ENCODE measurements around the gene RND3.

The RND3 gene

GRCh38 chr2:150441784-150442183, 45.7 kb downstream of the RND3 start:
- H3K4me3 ChIP-seq (ENCODE audit: low read length) = no peak overlapping the region
- no peaks in the 10 kb centered on the region for H3K9me3 ChIP-seq (ENCODE audit: control insufficient read depth, insufficient read depth, low read length)
- no peaks in the 10 kb centered on the region for H3K36me3 ChIP-seq (ENCODE audit: control insufficient read depth, insufficient read depth, low read length)
- DNase-seq (ENCODE audit: low read depth, low spot score) = no peak
- no CpG with 5 or more reads among the region's 2 CpGs for WGBS (ENCODE audit: insufficient coverage, insufficient read length)
- no peak overlapping the region for H3K27ac ChIP-seq (ENCODE audit: low read length)
- no peaks in the 10 kb centered on the region for H3K27me3 ChIP-seq (ENCODE audit: control insufficient read depth, insufficient read depth, low read length)
- no peaks in the 10 kb centered on the region for H3K4me1 ChIP-seq (ENCODE audit: control insufficient read depth, insufficient read depth, low read length)

- H3K27me3 ChIP-seq (ENCODE audit: control insufficient read depth, insufficient read depth, low read length) = no peaks in the 10 kb centered on the region
- no CpG with 5 or more reads among the region's 2 CpGs for WGBS (ENCODE audit: insufficient coverage, insufficient read length)
- H3K4me1 ChIP-seq (ENCODE audit: control insufficient read depth, insufficient read depth, low read length) = no peaks in the 10 kb centered on the region
- H3K27ac ChIP-seq (ENCODE audit: low read length) = no peak overlapping the region
- H3K4me3 ChIP-seq (ENCODE audit: low read length) = no peak overlapping the region
- no peaks in the 10 kb centered on the region; the same call in 1 of the 2 replicates for H3K9me3 ChIP-seq (ENCODE audit: control insufficient read depth, insufficient read depth, low read length)
- H3K36me3 ChIP-seq (ENCODE audit: control insufficient read depth, insufficient read depth, low read length) = no peaks in the 10 kb centered on the region
- no peak for DNase-seq (ENCODE audit: low read depth, low spot score)
Observed at GRCh38 chr2:150441226-150441625, 46.2 kb downstream of the RND3 start.

GRCh38 chr2:150438654-150439053, 48.8 kb downstream of the RND3 start:
- 100% methylated on average over 1 of the region's 2 CpGs for WGBS (ENCODE audit: insufficient coverage, insufficient read length)
- Histone ChIP-seq H3K4me1 (ENCODE audit: control insufficient read depth, insufficient read depth, low read length) (no peaks in the 10 kb centered on the region), H3K4me3 (ENCODE audit: low read length) (no peak overlapping the region), H3K27me3 (ENCODE audit: control insufficient read depth, insufficient read depth, low read length) (no peaks in the 10 kb centered on the region), H3K9me3 (ENCODE audit: control insufficient read depth, insufficient read depth, low read length) (peaks cover 3% of the 10 kb centered on the region; the same call in 1 of the 2 replicates), H3K27ac (ENCODE audit: low read length) (no peak overlapping the region), H3K36me3 (ENCODE audit: control insufficient read depth, insufficient read depth, low read length) (no peaks in the 10 kb centered on the region)
- DNase-seq (ENCODE audit: low read depth, low spot score) = no peak

DNA sequence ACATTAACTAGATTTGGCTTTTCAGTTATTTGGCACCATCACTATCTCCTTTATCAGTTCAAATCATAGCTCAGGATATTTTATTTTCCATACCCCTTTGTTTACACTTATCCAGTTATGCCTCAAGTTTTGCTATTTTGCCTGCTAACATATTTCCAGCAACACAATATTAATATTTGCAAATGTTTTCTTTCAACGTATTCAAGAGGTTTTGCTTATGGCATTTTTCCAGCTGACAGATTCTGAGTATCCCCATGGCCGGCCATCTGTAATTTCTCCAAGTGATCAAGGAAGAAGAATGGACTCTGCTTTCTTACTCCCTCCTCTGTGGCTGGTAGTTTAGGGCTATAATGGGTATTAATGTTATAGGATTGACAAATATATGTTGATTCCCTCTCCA, 49.4 kb downstream of the RND3 start:
- H3K9me3 ChIP-seq (ENCODE audit: control insufficient read depth, insufficient read depth, low read length) = peaks cover 3% of the 10 kb centered on the region; the same call in 1 of the 2 replicates
- H3K4me3 ChIP-seq (ENCODE audit: low read length) = no peak overlapping the region
- H3K4me1 ChIP-seq (ENCODE audit: control insufficient read depth, insufficient read depth, low read length) = no peaks in the 10 kb centered on the region
- no peak for DNase-seq (ENCODE audit: low read depth, low spot score)
- no peaks in the 10 kb centered on the region for H3K27me3 ChIP-seq (ENCODE audit: control insufficient read depth, insufficient read depth, low read length)
- H3K27ac ChIP-seq (ENCODE audit: low read length) = no peak overlapping the region
- no CpG with 5 or more reads among the region's 2 CpGs for WGBS (ENCODE audit: insufficient coverage, insufficient read length)
- H3K36me3 ChIP-seq (ENCODE audit: control insufficient read depth, insufficient read depth, low read length) = no peaks in the 10 kb centered on the region

DNA sequence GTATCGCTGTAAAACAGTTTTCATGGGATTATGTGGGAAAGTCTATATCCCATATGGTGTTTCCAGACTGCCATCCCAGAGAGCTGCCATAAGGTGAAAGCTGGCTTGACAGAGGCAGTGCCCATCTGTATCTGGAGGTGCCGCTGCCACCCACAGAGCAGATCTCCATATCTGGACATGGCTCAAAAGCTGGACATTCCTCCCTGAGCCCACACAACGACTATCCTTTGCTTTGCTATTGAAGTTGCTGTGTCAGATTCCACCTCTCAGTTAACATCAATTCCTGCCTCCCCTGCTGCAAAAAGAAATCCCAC, 55.2 kb downstream of the RND3 start:
- Histone ChIP-seq H3K9me3 (ENCODE audit: control insufficient read depth, insufficient read depth, low read length) (peaks cover 3% of the 10 kb centered on the region; the same call in 1 of the 2 replicates), H3K4me1 (ENCODE audit: control insufficient read depth, insufficient read depth, low read length) (no peaks in the 10 kb centered on the region), H3K27me3 (ENCODE audit: control insufficient read depth, insufficient read depth, low read length) (no peaks in the 10 kb centered on the region), H3K4me3 (ENCODE audit: low read length) (no peak overlapping the region), H3K36me3 (ENCODE audit: control insufficient read depth, insufficient read depth, low read length) (no peaks in the 10 kb centered on the region), H3K27ac (ENCODE audit: low read length) (no peak overlapping the region)
- WGBS (ENCODE audit: insufficient coverage, insufficient read length) = no CpG with 5 or more reads among the region's 3 CpGs
- no peak for DNase-seq (ENCODE audit: low read depth, low spot score)

GRCh38 chr2:150431561-150432311, 55.7 kb downstream of the RND3 start:
- Histone ChIP-seq H3K36me3 (ENCODE audit: control insufficient read depth, insufficient read depth, low read length) (no peaks in the 10 kb centered on the region), H3K9me3 (ENCODE audit: control insufficient read depth, insufficient read depth, low read length) (peaks cover 3% of the 10 kb centered on the region; the same call in 1 of the 2 replicates), H3K4me1 (ENCODE audit: control insufficient read depth, insufficient read depth, low read length) (no peaks in the 10 kb centered on the region), H3K27ac (ENCODE audit: low read length) (no peak overlapping the region), H3K27me3 (ENCODE audit: control insufficient read depth, insufficient read depth, low read length) (no peaks in the 10 kb centered on the region), H3K4me3 (ENCODE audit: low read length) (no peak overlapping the region)
- no peak for DNase-seq (ENCODE audit: low read depth, low spot score)
- WGBS (ENCODE audit: insufficient coverage, insufficient read length) = no CpG with 5 or more reads among the region's 1 CpG

DNA sequence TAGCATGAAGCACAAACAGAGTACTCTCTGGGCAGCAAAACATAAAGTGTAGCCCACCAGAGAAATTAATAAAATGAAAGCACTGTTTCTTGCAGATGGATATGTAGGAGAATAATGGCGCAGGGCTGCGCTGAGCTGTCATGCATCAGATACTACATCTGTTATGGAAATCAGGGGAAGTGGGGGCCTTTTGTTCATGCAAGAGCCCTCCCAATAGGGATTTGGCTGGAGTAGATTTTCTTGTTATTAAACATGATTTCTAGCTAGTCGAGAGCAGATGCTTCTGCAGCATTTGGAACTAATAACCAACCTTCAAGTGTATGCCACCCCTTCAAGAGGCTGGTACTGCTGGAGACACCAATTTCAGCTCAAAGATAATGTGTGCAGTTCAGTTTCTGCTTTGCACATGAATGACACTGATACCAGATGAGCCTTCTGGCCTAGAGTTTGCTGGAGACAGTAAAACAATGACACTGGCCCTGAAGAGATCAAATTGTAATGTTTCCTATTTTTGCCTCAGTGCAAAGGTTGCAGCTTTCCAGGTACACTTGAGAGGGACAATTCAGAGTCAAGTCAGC, 58.0 kb downstream of the RND3 start:
- Histone ChIP-seq H3K27me3 (ENCODE audit: control insufficient read depth, insufficient read depth, low read length) (no peaks in the 10 kb centered on the region), H3K36me3 (ENCODE audit: control insufficient read depth, insufficient read depth, low read length) (no peaks in the 10 kb centered on the region), H3K4me3 (ENCODE audit: low read length) (no peak overlapping the region), H3K4me1 (ENCODE audit: control insufficient read depth, insufficient read depth, low read length) (peaks cover 2% of the 10 kb centered on the region; the same call in 1 of the 2 replicates), H3K27ac (ENCODE audit: low read length) (no peak overlapping the region), H3K9me3 (ENCODE audit: control insufficient read depth, insufficient read depth, low read length) (no peaks in the 10 kb centered on the region)
- DNase-seq (ENCODE audit: low read depth, low spot score) = no peak
- WGBS (ENCODE audit: insufficient coverage, insufficient read length) = no CpG with 5 or more reads among the region's 3 CpGs

GRCh38 chr2:150428641-150429040, 58.8 kb downstream of the RND3 start:
- H3K27me3 ChIP-seq (ENCODE audit: control insufficient read depth, insufficient read depth, low read length) = no peaks in the 10 kb centered on the region
- H3K4me1 ChIP-seq (ENCODE audit: control insufficient read depth, insufficient read depth, low read length) = peaks cover 2% of the 10 kb centered on the region; the same call in 1 of the 2 replicates
- no peaks in the 10 kb centered on the region for H3K36me3 ChIP-seq (ENCODE audit: control insufficient read depth, insufficient read depth, low read length)
- H3K27ac ChIP-seq (ENCODE audit: low read length) = no peak overlapping the region
- no CpG with 5 or more reads among the region's 2 CpGs for WGBS (ENCODE audit: insufficient coverage, insufficient read length)
- no peak for DNase-seq (ENCODE audit: low read depth, low spot score)
- no peaks in the 10 kb centered on the region for H3K9me3 ChIP-seq (ENCODE audit: control insufficient read depth, insufficient read depth, low read length)
- H3K4me3 ChIP-seq (ENCODE audit: low read length) = no peak overlapping the region

DNA sequence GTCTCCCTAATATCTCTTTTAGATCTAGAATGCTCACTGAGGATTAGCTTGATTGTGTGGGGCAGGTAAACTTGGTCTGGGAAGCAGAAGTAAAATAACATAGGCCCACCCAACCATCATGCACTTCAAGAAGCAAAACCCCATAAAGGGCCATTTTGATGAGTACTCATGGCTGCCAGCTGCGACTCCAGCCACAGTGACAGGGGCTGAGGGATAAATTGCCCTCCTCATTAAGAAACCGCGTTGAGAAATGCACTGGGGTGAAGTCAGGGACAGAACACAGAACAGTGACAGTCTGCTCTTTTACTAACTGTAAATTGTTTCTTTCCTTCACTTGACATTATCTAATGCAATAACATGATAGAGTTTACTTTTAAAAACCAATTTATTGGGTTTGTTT, 60.2 kb downstream of the RND3 start:
- H3K36me3 ChIP-seq (ENCODE audit: control insufficient read depth, insufficient read depth, low read length) = no peaks in the 10 kb centered on the region
- H3K4me1 ChIP-seq (ENCODE audit: control insufficient read depth, insufficient read depth, low read length) = peaks cover 2% of the 10 kb centered on the region; the same call in 1 of the 2 replicates
- WGBS (ENCODE audit: insufficient coverage, insufficient read length) = no CpG with 5 or more reads among the region's 3 CpGs
- no peak overlapping the region for H3K4me3 ChIP-seq (ENCODE audit: low read length)
- no peaks in the 10 kb centered on the region for H3K9me3 ChIP-seq (ENCODE audit: control insufficient read depth, insufficient read depth, low read length)
- no peaks in the 10 kb centered on the region for H3K27me3 ChIP-seq (ENCODE audit: control insufficient read depth, insufficient read depth, low read length)
- no peak overlapping the region for H3K27ac ChIP-seq (ENCODE audit: low read length)
- DNase-seq (ENCODE audit: low read depth, low spot score) = no peak

DNA sequence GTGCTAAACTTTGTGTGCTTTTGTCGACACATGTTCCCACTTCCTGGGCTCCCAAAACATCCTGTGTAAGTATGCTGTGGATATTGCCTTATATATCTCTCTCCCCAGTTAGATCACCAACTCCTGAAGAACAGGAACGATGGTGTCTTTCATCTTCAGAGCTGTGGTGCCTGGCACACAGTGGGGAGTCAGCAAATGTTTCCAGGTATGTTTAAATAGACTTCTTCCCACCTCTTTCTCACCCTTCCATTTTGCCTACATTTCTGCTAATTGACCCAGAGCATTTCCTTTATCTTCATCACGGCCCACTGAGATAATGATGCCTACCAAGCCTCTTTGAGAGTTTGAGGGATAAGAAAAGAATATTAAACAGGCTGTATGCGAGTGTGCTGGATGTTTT, 60.7 kb downstream of the RND3 start:
- WGBS (ENCODE audit: insufficient coverage, insufficient read length) = no CpG with 5 or more reads among the region's 4 CpGs
- no peak overlapping the region for H3K4me3 ChIP-seq (ENCODE audit: low read length)
- peaks cover 2% of the 10 kb centered on the region; the same call in 1 of the 2 replicates for H3K4me1 ChIP-seq (ENCODE audit: control insufficient read depth, insufficient read depth, low read length)

DNA sequence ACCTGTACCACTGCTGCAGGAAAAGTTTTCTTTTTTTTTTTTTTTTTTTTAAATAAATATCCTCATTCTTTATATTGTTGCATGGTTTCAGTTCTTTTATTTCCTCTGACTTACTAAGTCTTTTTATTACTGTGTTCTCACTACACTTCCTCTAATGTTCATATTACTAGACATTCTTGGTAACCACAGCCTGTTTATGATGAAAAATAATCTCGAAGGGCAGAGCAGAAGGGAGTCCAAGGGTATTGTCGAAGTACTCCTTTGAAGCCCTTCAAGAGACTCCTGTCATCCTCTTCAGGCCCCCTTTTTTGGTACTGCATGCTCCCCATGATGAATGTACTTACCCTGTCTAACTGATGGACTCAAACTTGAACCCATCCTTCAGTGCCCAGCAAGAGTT, 61.2 kb downstream of the RND3 start:
- DNase-seq (ENCODE audit: low read depth, low spot score) = no peak
- no CpG with 5 or more reads among the region's 2 CpGs for WGBS (ENCODE audit: insufficient coverage, insufficient read length)
- Histone ChIP-seq H3K4me1 (ENCODE audit: control insufficient read depth, insufficient read depth, low read length) (peaks cover 2% of the 10 kb centered on the region; the same call in 1 of the 2 replicates), H3K4me3 (ENCODE audit: low read length) (no peak overlapping the region), H3K27ac (ENCODE audit: low read length) (no peak overlapping the region), H3K27me3 (ENCODE audit: control insufficient read depth, insufficient read depth, low read length) (no peaks in the 10 kb centered on the region), H3K36me3 (ENCODE audit: control insufficient read depth, insufficient read depth, low read length) (no peaks in the 10 kb centered on the region), H3K9me3 (ENCODE audit: control insufficient read depth, insufficient read depth, low read length) (no peaks in the 10 kb centered on the region)

More for the DNA sequence above, 60.7 kb downstream of the RND3 start:
- no peaks in the 10 kb centered on the region for H3K36me3 ChIP-seq (ENCODE audit: control insufficient read depth, insufficient read depth, low read length)
- no peaks in the 10 kb centered on the region for H3K9me3 ChIP-seq (ENCODE audit: control insufficient read depth, insufficient read depth, low read length)
- no peaks in the 10 kb centered on the region for H3K27me3 ChIP-seq (ENCODE audit: control insufficient read depth, insufficient read depth, low read length)
- DNase-seq (ENCODE audit: low read depth, low spot score) = no peak
- H3K27ac ChIP-seq (ENCODE audit: low read length) = no peak overlapping the region

Data from iPS DF 6.9 (cell line).